Progenitor cell of endocrine pancreas (in vitro differentiated cells): ENCODE data around the gene EHF. TPM values are rescaled to one million over a fixed set of nuclear protein-coding genes. Genes with fewer than 3 reads are reported as not detected.

Experiments
- DNase-seq: peaks from one replicate; pipeline ENCODE4 v3.0.0; 2021; ENCODE audit warnings: low spot score; ENCODE audit not compliant: unreplicated experiment
- H3K27ac Mint-ChIP-seq: 2 replicates; pipeline ENCODE4 v1.8.0; 2021; ENCODE audit warnings: mild to moderate bottlenecking, moderate library complexity, mixed read lengths
- H3K27me3 Mint-ChIP-seq: 2 replicates; pipeline ENCODE4 v1.8.0; 2021; ENCODE audit warnings: mixed read lengths
- H3K36me3 Mint-ChIP-seq: 2 replicates; pipeline ENCODE4 v1.8.0; 2022; ENCODE audit warnings: mixed read lengths; ENCODE audit not compliant: insufficient read depth
- H3K4me1 Mint-ChIP-seq: 2 replicates; pipeline ENCODE4 v1.8.0; 2021; ENCODE audit warnings: low read depth, mixed read lengths
- H3K4me3 Mint-ChIP-seq: 2 replicates; pipeline ENCODE4 v1.8.0; 2021; ENCODE audit warnings: low read depth, mild to moderate bottlenecking, moderate library complexity, mixed read lengths
- H3K9me3 Mint-ChIP-seq: 2 replicates; pipeline ENCODE4 v1.8.0; 2021; ENCODE audit warnings: low read depth, mixed read lengths
- CTCF ChIP-seq: fragments of 200-600 bp; sonication (generic); IDR thresholded peaks from one replicate; pipeline ENCODE4 v1.5.0; 2021; ENCODE audit warnings: antibody characterized with exemption, mild to moderate bottlenecking; ENCODE audit not compliant: unreplicated experiment
- total RNA-seq: library from RNA; stranded (reverse); gene quantifications from 2 replicates; pipeline ENCODE4 v1.2.1, GENCODE V29; 2021

Gene EHF
- total RNA-seq, 1 donor from 2014 or later = 18.6 TPM

- Mint-ChIP-seq H3K27me3 (no peaks in the 10 kb centered on the region), H3K4me3 (no peak overlapping the region), H3K27ac (no peak overlapping the region), H3K4me1 (peaks cover 19% of the 10 kb centered on the region), H3K9me3 (no peaks in the 10 kb centered on the region), H3K36me3 (peaks cover 1% of the 10 kb centered on the region)
- DNase-seq = no peak
- TF ChIP-seq CTCF = no peak
Observed at GRCh38 chr11:34665077-34665835, 44.4 kb downstream of the EHF start.

- no peak overlapping the region for H3K4me3 Mint-ChIP-seq
- H3K36me3 Mint-ChIP-seq = no peaks in the 10 kb centered on the region
- no peak for DNase-seq
- H3K4me1 Mint-ChIP-seq = peaks cover 22% of the 10 kb centered on the region
- no peaks in the 10 kb centered on the region for H3K27me3 Mint-ChIP-seq
- H3K27ac Mint-ChIP-seq = peak overlapping the region; percentile 73
- H3K9me3 Mint-ChIP-seq = no peaks in the 10 kb centered on the region
- TF ChIP-seq CTCF = no peak
Observed at GRCh38 chr11:34667810-34668582, 47.1 kb downstream of the EHF start.

GRCh38 chr11:34668583-34669053, 47.7 kb downstream of the EHF start:
- no peaks in the 10 kb centered on the region for H3K36me3 Mint-ChIP-seq
- H3K27ac Mint-ChIP-seq = peak overlapping the region; percentile 73
- DNase-seq = no peak
- H3K9me3 Mint-ChIP-seq = no peaks in the 10 kb centered on the region
- no peak overlapping the region for H3K4me3 Mint-ChIP-seq
- H3K4me1 Mint-ChIP-seq = peaks cover 22% of the 10 kb centered on the region
- H3K27me3 Mint-ChIP-seq = no peaks in the 10 kb centered on the region
- no peak for TF ChIP-seq CTCF

GRCh38 chr11:34669458-34669857, 48.6 kb downstream of the EHF start:
- Mint-ChIP-seq H3K27ac (no peak overlapping the region), H3K27me3 (no peaks in the 10 kb centered on the region), H3K4me1 (peaks cover 22% of the 10 kb centered on the region), H3K9me3 (peaks cover 3% of the 10 kb centered on the region), H3K4me3 (no peak overlapping the region), H3K36me3 (no peaks in the 10 kb centered on the region)
- TF ChIP-seq CTCF = no peak
- DNase-seq = no peak

GRCh38 chr11:34671117-34671516, 50.2 kb downstream of the EHF start:
- Mint-ChIP-seq H3K4me3 (no peak overlapping the region), H3K4me1 (peaks cover 26% of the 10 kb centered on the region), H3K36me3 (no peaks in the 10 kb centered on the region), H3K27ac (no peak overlapping the region), H3K27me3 (no peaks in the 10 kb centered on the region), H3K9me3 (peaks cover 4% of the 10 kb centered on the region)
- DNase-seq = no peak
- TF ChIP-seq CTCF = no peak
